Right ventricle myocardium superior (tissue), 1 donor: ENCODE measurements around the gene HS6ST3. TPM values are rescaled to one million over a fixed set of nuclear protein-coding genes. Genes with fewer than 3 reads are reported as not detected.

ENCODE experiments used
- microRNA-seq: library from miRNA; unstranded; fragments of <30 nt; microRNA quantifications from one replicate; pipeline ENCODE4 v1.2.0, GENCODE V29; 2020
- total RNA-seq: library from RNA; stranded (reverse); fragmentation: NEBNext Ultra II Directional; extraction: Animal tissue kit (Norgen Biotek cat#: 25700); gene quantifications from one replicate; pipeline ENCODE4 v1.2.1, GENCODE V29; 2021
- donor health status: DM: no; HTN: yes; CAD: no; lungs with severe emphysema.

Gene HS6ST3
- total RNA-seq, 1 donor from 2014 or later, result 0.56 TPM

Small RNA genes within 50 kb of the gene (microRNA-seq; reads per million reads assigned to microRNA genes)
- not detected for gene MIR4501

Other genes starting within 250 kb of the HS6ST3 start
- gene UGGT2, start 36.7 kb upstream of the HS6ST3 start, total RNA-seq, result 8.6 TPM